GM23248 (cell line): Measurements from ENCODE around the gene IGF2BP3. TPM values are rescaled to one million over a fixed set of nuclear protein-coding genes. Genes with fewer than 3 reads are reported as not detected.

Experiments
- DNase-seq: peaks from one replicate; pipeline ENCODE4 v3.0.0-alpha.2; 2015
- H2AFZ ChIP-seq: fragments of 200-600 bp; sonication (generic); 2 replicates; pipeline ENCODE4 v1.6.1; 2016; ENCODE audit warnings: antibody characterized with exemption
- H3F3A ChIP-seq: fragments of 200-600 bp; sonication (generic); 2 replicates; pipeline ENCODE4 v1.6.1; 2016; ENCODE audit warnings: mild to moderate bottlenecking, antibody characterized with exemption, mixed run types; ENCODE audit not compliant: insufficient read depth
- H3K27ac ChIP-seq: fragments of 200-600 bp; sonication (generic); 2 replicates; pipeline ENCODE4 v1.5.1; 2016; ENCODE audit warnings: mild to moderate bottlenecking
- H3K27me3 ChIP-seq: fragments of 200-600 bp; sonication (generic); replicated peaks from 2 replicates; pipeline ENCODE4 v1.6.1; 2016; ENCODE audit warnings: mild to moderate bottlenecking; ENCODE audit not compliant: insufficient read depth
- H3K36me3 ChIP-seq: fragments of 200-600 bp; sonication (generic); 2 replicates; pipeline ENCODE4 v1.6.1; 2016; ENCODE audit warnings: low read depth, mild to moderate bottlenecking
- H3K4me1 ChIP-seq: fragments of 200-600 bp; sonication (generic); 2 replicates; pipeline ENCODE4 v1.6.1; 2016; ENCODE audit warnings: mild to moderate bottlenecking; ENCODE audit not compliant: insufficient read depth
- H3K4me2 ChIP-seq: fragments of 200-600 bp; sonication (generic); one replicate; pipeline ENCODE4 v1.6.1; 2016; ENCODE audit warnings: mild to moderate bottlenecking; ENCODE audit not compliant: unreplicated experiment
- H3K4me3 ChIP-seq: fragments of 200-600 bp; sonication (generic); 2 replicates; pipeline ENCODE4 v1.5.1; 2016; ENCODE audit warnings: mild to moderate bottlenecking
- H3K79me2 ChIP-seq: fragments of 200-600 bp; sonication (generic); 2 replicates; pipeline ENCODE4 v1.6.1; 2016; ENCODE audit warnings: mild to moderate bottlenecking; ENCODE audit not compliant: insufficient read depth
- H3K9ac ChIP-seq: fragments of 200-600 bp; sonication (generic); 2 replicates; pipeline ENCODE4 v1.6.1; 2016; ENCODE audit warnings: mild to moderate bottlenecking
- H3K9me2 ChIP-seq: fragments of 200-600 bp; sonication (generic); 2 replicates; pipeline ENCODE4 v1.6.1; 2016; ENCODE audit warnings: mixed run types, mild to moderate bottlenecking, moderate library complexity; ENCODE audit not compliant: insufficient read depth
- H3K9me3 ChIP-seq: fragments of 200-600 bp; sonication (generic); one replicate; pipeline ENCODE4 v1.6.1; 2017; ENCODE audit warnings: low read depth
- H4K20me1 ChIP-seq: fragments of 200-600 bp; sonication (generic); 2 replicates; pipeline ENCODE4 v1.6.0; 2016; ENCODE audit not compliant: insufficient read depth
- EZH2 ChIP-seq: fragments of 200-600 bp; sonication (generic); IDR thresholded peaks from 2 replicates; pipeline ENCODE4 v1.6.1; 2018; ENCODE audit warnings: antibody characterized with exemption, mild to moderate bottlenecking; ENCODE audit not compliant: insufficient read depth, poor library complexity, severe bottlenecking
- EZH2phosphoT487 ChIP-seq: fragments of 200-600 bp; sonication (generic); IDR thresholded peaks from 2 replicates; pipeline ENCODE4 v1.6.1; 2018; ENCODE audit warnings: antibody characterized with exemption, moderate library complexity, mild to moderate bottlenecking, low read depth; ENCODE audit not compliant: insufficient read depth
- WGBS, 2 experiments: methylation state at CpG; one replicate each; pipeline ENCODE4 v1.1.6; 2015 to 2017; ENCODE audit warnings: low lambda C conversion rate in 2 of 2, low coverage in 1 of 2; ENCODE audit errors: missing lambda C conversion rate in 2 of 2; 5-methylcytosine and 5-hydroxymethylcytosine counted together
- in situ Hi-C: fragments of 300-500 bp; cut with MboI; formaldehyde crosslinking; loops from 2 replicates; pipeline ENCODE4 v1.15.0; 2020
- polyA plus RNA-seq: library from polyadenylated mRNA; unstranded; fragments of >200 nt; fragmentation: Nextera tagmentation; extraction: Ambion mirVana; gene quantifications from 2 replicates; pipeline ENCODE4 v1.2.1, GENCODE V29; 2016
- total RNA-seq: library from RNA; depleted of rRNA; stranded (reverse); fragments of >200 nt; shearing (Covaris generic); gene quantifications from 2 replicates; pipeline ENCODE4 v1.2.3, GENCODE V29; 2014

Gene IGF2BP3
- total and polyA plus RNA-seq, 2 experiments from 2014 or later: 7.6 to 18.2 TPM

- no peaks in the 10 kb centered on the region for H3K9me2 ChIP-seq
- no peak overlapping the region for H3K9ac ChIP-seq
- H3K27ac ChIP-seq: no peak overlapping the region
- in situ Hi-C loops: no loop called here
- no peak overlapping the region for H3K4me3 ChIP-seq
- H3K79me2 ChIP-seq: peaks cover 99% of the 10 kb centered on the region
- DNase-seq: no peak
- 74 to 77% methylated on average over 5 of the region's 5 CpGs for WGBS, 2 experiments
- no peaks in the 10 kb centered on the region for H3K9me3 ChIP-seq
- no peaks in the 10 kb centered on the region for H3K36me3 ChIP-seq
- H4K20me1 ChIP-seq: no peaks in the 10 kb centered on the region
- no peak overlapping the region for H3K4me2 ChIP-seq
- H3K4me1 ChIP-seq: 0 out of 2 replicates have a peak, but pooled peaks cover 5% of the 10 kb centered on the region
- TF ChIP-seq EZH2 (no peak), EZH2phosphoT487 (no peak)
- H2AFZ ChIP-seq: no peak overlapping the region
- H3F3A ChIP-seq: no peaks in the 10 kb centered on the region
- no peaks in the 10 kb centered on the region for H3K27me3 ChIP-seq
These were observed 25.0 kb downstream of the IGF2BP3 start for GRCh38 chr7:23445326-23445725.

GRCh38 chr7:23443974-23444373 is 26.3 kb downstream of the IGF2BP3 start:
- 17 to 29% methylated on average over 1 of the region's 1 CpG for WGBS, 2 experiments
- no peak overlapping the region for H3K9ac ChIP-seq
- in situ Hi-C loops: no loop called here
- no peaks in the 10 kb centered on the region for H3K36me3 ChIP-seq
- no peak overlapping the region for H3K4me3 ChIP-seq
- no peak overlapping the region for H3K4me2 ChIP-seq
- no peaks in the 10 kb centered on the region for H3K9me3 ChIP-seq
- no peak overlapping the region for H3K27ac ChIP-seq
- DNase-seq: no peak
- H2AFZ ChIP-seq: no peak overlapping the region
- H3K9me2 ChIP-seq: no peaks in the 10 kb centered on the region
- H3K27me3 ChIP-seq: no peaks in the 10 kb centered on the region
- TF ChIP-seq EZH2 (no peak), EZH2phosphoT487 (no peak)
- 0 out of 2 replicates have a peak, but pooled peaks cover 5% of the 10 kb centered on the region for H3K4me1 ChIP-seq
- H3K79me2 ChIP-seq: peaks cover 100% of the 10 kb centered on the region
- no peaks in the 10 kb centered on the region for H3F3A ChIP-seq
- no peaks in the 10 kb centered on the region for H4K20me1 ChIP-seq

GRCh38 chr7:23438171-23438570 is 32.1 kb downstream of the IGF2BP3 start:
- 76 to 81% methylated on average over 4 of the region's 4 CpGs for WGBS, 2 experiments
- Histone ChIP-seq H3K27me3 (no peaks in the 10 kb centered on the region), H3K4me2 (no peak overlapping the region), H3K4me3 (no peak overlapping the region), H3K9me2 (no peaks in the 10 kb centered on the region), H4K20me1 (no peaks in the 10 kb centered on the region), H3K9me3 (no peaks in the 10 kb centered on the region), H3F3A (no peaks in the 10 kb centered on the region), H3K9ac (no peak overlapping the region), H3K4me1 (0 out of 2 replicates have a peak, but pooled peaks cover 4% of the 10 kb centered on the region), H3K79me2 (peaks cover 100% of the 10 kb centered on the region), H3K27ac (no peak overlapping the region), H2AFZ (no peak overlapping the region), H3K36me3 (no peaks in the 10 kb centered on the region)
- in situ Hi-C loops: no loop called here
- no peak for DNase-seq
- no peak for TF ChIP-seq EZH2phosphoT487
- no peak for TF ChIP-seq EZH2

GRCh38 chr7:23434147-23434917 is 36.0 kb downstream of the IGF2BP3 start:
- in situ Hi-C loops: no loop called here
- peaks cover 28% of the 10 kb centered on the region for H3K4me1 ChIP-seq
- H3K9me2 ChIP-seq: no peaks in the 10 kb centered on the region
- H4K20me1 ChIP-seq: no peaks in the 10 kb centered on the region
- no peaks in the 10 kb centered on the region for H3K9me3 ChIP-seq
- no peak for TF ChIP-seq EZH2
- TF ChIP-seq EZH2phosphoT487: no peak
- no peak overlapping the region for H3K4me3 ChIP-seq
- H3K27ac ChIP-seq: no peak overlapping the region
- WGBS, 2 experiments: 97 to 99% methylated on average over 5 of the region's 5 CpGs
- DNase-seq: no peak
- H2AFZ ChIP-seq: no peak overlapping the region
- H3K4me2 ChIP-seq: no peak overlapping the region
- H3K36me3 ChIP-seq: no peaks in the 10 kb centered on the region
- peaks cover 92% of the 10 kb centered on the region for H3K79me2 ChIP-seq
- no peaks in the 10 kb centered on the region for H3K27me3 ChIP-seq
- H3K9ac ChIP-seq: no peak overlapping the region
- H3F3A ChIP-seq: peaks cover 25% of the 10 kb centered on the region

- H3K79me2 ChIP-seq: peaks cover 92% of the 10 kb centered on the region
- H3K4me2 ChIP-seq: no peak overlapping the region
- no peak for DNase-seq
These were observed 38.5 kb downstream of the IGF2BP3 start for GRCh38 chr7:23431702-23432199.

More at GRCh38 chr7:23431702-23432199, 38.5 kb downstream of the IGF2BP3 start:
- Histone ChIP-seq H2AFZ (no peak overlapping the region), H3K9me2 (no peaks in the 10 kb centered on the region), H3K4me3 (no peak overlapping the region), H3F3A (peaks cover 32% of the 10 kb centered on the region), H3K9ac (no peak overlapping the region), H3K27ac (peak overlapping the region; percentile 70; the same call in 1 of the 2 replicates), H3K9me3 (no peaks in the 10 kb centered on the region), H3K27me3 (no peaks in the 10 kb centered on the region), H3K4me1 (peaks cover 34% of the 10 kb centered on the region), H4K20me1 (no peaks in the 10 kb centered on the region), H3K36me3 (no peaks in the 10 kb centered on the region)
- in situ Hi-C loops: no loop called here
- 75 to 86% methylated on average over 7 of the region's 7 CpGs for WGBS, 2 experiments
- TF ChIP-seq EZH2phosphoT487: no peak
- no peak for TF ChIP-seq EZH2
